ENCODE data around the gene SULT4A1.

The SULT4A1 gene

GRCh38 chr22:43849731-43850130, 12.6 kb downstream of the SULT4A1 start:
- Histone ChIP-seq H3K9ac (ENCODE audit: low read depth, low read length) (no peak overlapping the region), H3K4me2 (ENCODE audit: low read length) (no peak overlapping the region), H3K36me3 (ENCODE audit: insufficient read depth, low read length) (no peaks in the 10 kb centered on the region), H3K27me3 (ENCODE audit: control insufficient read depth, insufficient read depth, low read length) (peaks cover 57% of the 10 kb centered on the region), H3K4me3 (ENCODE audit: low read length) (no peak overlapping the region), H3K9me3 (replicated peaks; ENCODE audit: low read length) (no peaks in the 10 kb centered on the region), H3K4me1 (ENCODE audit: control insufficient read depth, insufficient read depth, low read length) (no peaks in the 10 kb centered on the region)

- H3K9ac ChIP-seq (ENCODE audit: low read depth, low read length) = no peak overlapping the region
- no peak overlapping the region for H3K4me2 ChIP-seq (ENCODE audit: low read length)
- H3K4me3 ChIP-seq (ENCODE audit: low read length) = no peak overlapping the region
- no peaks in the 10 kb centered on the region for H3K4me1 ChIP-seq (ENCODE audit: control insufficient read depth, insufficient read depth, low read length)
- no peaks in the 10 kb centered on the region for H3K36me3 ChIP-seq (ENCODE audit: insufficient read depth, low read length)
- H3K27me3 ChIP-seq (ENCODE audit: control insufficient read depth, insufficient read depth, low read length) = peaks cover 65% of the 10 kb centered on the region
- no peaks in the 10 kb centered on the region for H3K9me3 ChIP-seq (replicated peaks; ENCODE audit: low read length)
Measured at GRCh38 chr22:43848366-43849171, 13.7 kb downstream of the SULT4A1 start.

GRCh38 chr22:43847376-43848289, 14.7 kb downstream of the SULT4A1 start:
- no peak overlapping the region for H3K4me2 ChIP-seq (ENCODE audit: low read length)
- H3K4me3 ChIP-seq (ENCODE audit: low read length) = no peak overlapping the region
- no peaks in the 10 kb centered on the region for H3K36me3 ChIP-seq (ENCODE audit: insufficient read depth, low read length)
- H3K9me3 ChIP-seq (replicated peaks; ENCODE audit: low read length) = no peaks in the 10 kb centered on the region
- peaks cover 65% of the 10 kb centered on the region for H3K27me3 ChIP-seq (ENCODE audit: control insufficient read depth, insufficient read depth, low read length)
- H3K4me1 ChIP-seq (ENCODE audit: control insufficient read depth, insufficient read depth, low read length) = no peaks in the 10 kb centered on the region
- H3K9ac ChIP-seq (ENCODE audit: low read depth, low read length) = no peak overlapping the region

- no peak overlapping the region for H3K4me3 ChIP-seq (ENCODE audit: low read length)
- no peaks in the 10 kb centered on the region for H3K9me3 ChIP-seq (replicated peaks; ENCODE audit: low read length)
- no peaks in the 10 kb centered on the region for H3K36me3 ChIP-seq (ENCODE audit: insufficient read depth, low read length)
- no peak overlapping the region for H3K4me2 ChIP-seq (ENCODE audit: low read length)
- no peak overlapping the region for H3K9ac ChIP-seq (ENCODE audit: low read depth, low read length)
- H3K4me1 ChIP-seq (ENCODE audit: control insufficient read depth, insufficient read depth, low read length) = no peaks in the 10 kb centered on the region
- H3K27me3 ChIP-seq (ENCODE audit: control insufficient read depth, insufficient read depth, low read length) = peaks cover 65% of the 10 kb centered on the region
Measured at GRCh38 chr22:43846966-43847365, 15.3 kb downstream of the SULT4A1 start.

GRCh38 chr22:43845981-43846380, 16.3 kb downstream of the SULT4A1 start:
- no peak overlapping the region for H3K4me2 ChIP-seq (ENCODE audit: low read length)
- peaks cover 59% of the 10 kb centered on the region for H3K27me3 ChIP-seq (ENCODE audit: control insufficient read depth, insufficient read depth, low read length)
- no peaks in the 10 kb centered on the region for H3K9me3 ChIP-seq (replicated peaks; ENCODE audit: low read length)
- no peaks in the 10 kb centered on the region for H3K4me1 ChIP-seq (ENCODE audit: control insufficient read depth, insufficient read depth, low read length)
- H3K4me3 ChIP-seq (ENCODE audit: low read length) = no peak overlapping the region
- H3K36me3 ChIP-seq (ENCODE audit: insufficient read depth, low read length) = no peaks in the 10 kb centered on the region
- H3K9ac ChIP-seq (ENCODE audit: low read depth, low read length) = no peak overlapping the region

- Histone ChIP-seq H3K4me3 (ENCODE audit: low read length) (no peak overlapping the region), H3K4me2 (ENCODE audit: low read length) (no peak overlapping the region), H3K9ac (ENCODE audit: low read depth, low read length) (no peak overlapping the region), H3K4me1 (ENCODE audit: control insufficient read depth, insufficient read depth, low read length) (no peaks in the 10 kb centered on the region), H3K36me3 (ENCODE audit: insufficient read depth, low read length) (no peaks in the 10 kb centered on the region), H3K9me3 (replicated peaks; ENCODE audit: low read length) (no peaks in the 10 kb centered on the region), H3K27me3 (ENCODE audit: control insufficient read depth, insufficient read depth, low read length) (peaks cover 48% of the 10 kb centered on the region)
Measured at GRCh38 chr22:43844560-43845545, 17.5 kb downstream of the SULT4A1 start.

GRCh38 chr22:43843783-43844530, 18.4 kb downstream of the SULT4A1 start:
- no peak overlapping the region for H3K4me2 ChIP-seq (ENCODE audit: low read length)
- peaks cover 39% of the 10 kb centered on the region for H3K27me3 ChIP-seq (ENCODE audit: control insufficient read depth, insufficient read depth, low read length)
- H3K4me1 ChIP-seq (ENCODE audit: control insufficient read depth, insufficient read depth, low read length) = no peaks in the 10 kb centered on the region
- no peaks in the 10 kb centered on the region for H3K36me3 ChIP-seq (ENCODE audit: insufficient read depth, low read length)
- no peak overlapping the region for H3K4me3 ChIP-seq (ENCODE audit: low read length)
- H3K9ac ChIP-seq (ENCODE audit: low read depth, low read length) = no peak overlapping the region
- H3K9me3 ChIP-seq (replicated peaks; ENCODE audit: low read length) = no peaks in the 10 kb centered on the region

GRCh38 chr22:43841742-43842141, 20.6 kb downstream of the SULT4A1 start:
- Histone ChIP-seq H3K9ac (ENCODE audit: low read depth, low read length) (no peak overlapping the region), H3K4me3 (ENCODE audit: low read length) (no peak overlapping the region), H3K36me3 (ENCODE audit: insufficient read depth, low read length) (no peaks in the 10 kb centered on the region), H3K27me3 (ENCODE audit: control insufficient read depth, insufficient read depth, low read length) (peaks cover 37% of the 10 kb centered on the region), H3K9me3 (replicated peaks; ENCODE audit: low read length) (no peaks in the 10 kb centered on the region), H3K4me1 (ENCODE audit: control insufficient read depth, insufficient read depth, low read length) (no peaks in the 10 kb centered on the region), H3K4me2 (ENCODE audit: low read length) (no peak overlapping the region)

GRCh38 chr22:43840851-43841250, 21.5 kb downstream of the SULT4A1 start:
- Histone ChIP-seq H3K36me3 (ENCODE audit: insufficient read depth, low read length) (no peaks in the 10 kb centered on the region), H3K27me3 (ENCODE audit: control insufficient read depth, insufficient read depth, low read length) (peaks cover 29% of the 10 kb centered on the region), H3K4me1 (ENCODE audit: control insufficient read depth, insufficient read depth, low read length) (no peaks in the 10 kb centered on the region), H3K9me3 (replicated peaks; ENCODE audit: low read length) (no peaks in the 10 kb centered on the region), H3K9ac (ENCODE audit: low read depth, low read length) (no peak overlapping the region), H3K4me2 (ENCODE audit: low read length) (no peak overlapping the region), H3K4me3 (ENCODE audit: low read length) (no peak overlapping the region)

- Histone ChIP-seq H3K4me1 (ENCODE audit: control insufficient read depth, insufficient read depth, low read length) (no peaks in the 10 kb centered on the region), H3K4me2 (ENCODE audit: low read length) (no peak overlapping the region), H3K36me3 (ENCODE audit: insufficient read depth, low read length) (no peaks in the 10 kb centered on the region), H3K27me3 (ENCODE audit: control insufficient read depth, insufficient read depth, low read length) (peaks cover 29% of the 10 kb centered on the region), H3K9ac (ENCODE audit: low read depth, low read length) (no peak overlapping the region), H3K4me3 (ENCODE audit: low read length) (no peak overlapping the region), H3K9me3 (replicated peaks; ENCODE audit: low read length) (no peaks in the 10 kb centered on the region)
Measured at GRCh38 chr22:43840431-43840830, 21.9 kb downstream of the SULT4A1 start.
